Liver (tissue), 3 donors: ENCODE measurements around the gene PDE3B.

Experiments
- CTCF ChIP-seq: fragments of 150-350 bp; IDR thresholded peaks from 2 replicates; pipeline ENCODE4 v1.5.1; 2017; ENCODE audit warnings: improper control_type of control experiment, low read depth, low read length; ENCODE audit not compliant: missing input control
- EGR1 ChIP-seq, 2 donors: IDR thresholded peaks; 2 replicates each; pipeline ENCODE4 v1.6.1; 2016 to 2018; ENCODE audit warnings: antibody characterized with exemption in 2 of 2, low read depth in 2 of 2
- GABPA ChIP-seq, 2 donors: IDR thresholded peaks in 1 of 2; conservative IDR thresholded peaks in 1 of 2; 2 replicates each; pipeline ENCODE4 v1.6.1; 2016; ENCODE audit warnings: antibody characterized with exemption in 2 of 2, mild to moderate bottlenecking in 1 of 2, moderate library complexity in 1 of 2
- HNF4G ChIP-seq: IDR thresholded peaks from 2 replicates; pipeline ENCODE4 v1.6.1; 2016; ENCODE audit warnings: antibody characterized with exemption
- MAX ChIP-seq: IDR thresholded peaks from 2 replicates; pipeline ENCODE4 v1.6.1; 2016; ENCODE audit warnings: antibody characterized with exemption
- RAD21 ChIP-seq, 2 donors: IDR thresholded peaks; 2 replicates each; pipeline ENCODE4 v1.6.1; 2016; ENCODE audit warnings: antibody characterized with exemption in 2 of 2, mild to moderate bottlenecking in 2 of 2
- REST ChIP-seq: IDR thresholded peaks from 2 replicates; pipeline ENCODE4 v1.6.1; 2016; ENCODE audit warnings: antibody characterized with exemption, mild to moderate bottlenecking
- SP1 ChIP-seq: IDR thresholded peaks from 2 replicates; pipeline ENCODE4 v1.6.1; 2018; ENCODE audit warnings: antibody characterized with exemption, mild to moderate bottlenecking
- YY1 ChIP-seq: IDR thresholded peaks from 2 replicates; pipeline ENCODE4 v1.6.1; 2016; ENCODE audit warnings: antibody characterized with exemption, mild to moderate bottlenecking
- donor health status: healthy.
- donor health status: healthy.

GRCh38 chr11:14645985-14646900 is 2.6 kb downstream of the PDE3B start:
- TF ChIP-seq CTCF = no peak
- no peak for TF ChIP-seq MAX
- no peak for TF ChIP-seq GABPA (IDR thresholded peaks at IDR 0.05 in 1 of 2, conservative IDR thresholded peaks at IDR 0.05 in 1 of 2)
- no peak for TF ChIP-seq SP1
- TF ChIP-seq REST = no peak
- TF ChIP-seq RAD21 (IDR thresholded peaks at IDR 0.05) = peak in 1 of 2 donors; percentile 48
- no peak for TF ChIP-seq EGR1 (IDR thresholded peaks at IDR 0.05; ENCODE audit: low read depth in 2 of 2)
- TF ChIP-seq YY1 = no peak
- no peak for TF ChIP-seq HNF4G
